SK-MEL-5 (cell line): ENCODE results near the gene IDE. TPM values are rescaled to one million over a fixed set of nuclear protein-coding genes. Genes with fewer than 3 reads are reported as not detected.
"Not testable (repeated sequence)": the region's sequence is repeated elsewhere in the genome, so short reads cannot be mapped to it uniquely, and the experiment has no call there.

Experiments
- DNase-seq: peaks from one replicate; pipeline ENCODE4 v3.0.0-alpha.2; 2016; ENCODE audit warnings: low read depth, low spot score
- in situ Hi-C: cut with HindIII; loops from 2 replicates; pipeline ENCODE4 v1.10.0; 2016; ENCODE audit warnings: low sequenced_read_pairs, high pct_unique_total_duplicates, low pct_unique_long_range_greater_than_20kb
- total RNA-seq: library from RNA; depleted of rRNA; stranded (reverse); fragments of >200 nt; shearing (Covaris generic); gene quantifications from 2 replicates; pipeline ENCODE4 v1.2.3, GENCODE V29; 2014

IDE gene
- total RNA-seq, 1 experiment from 2014 or later: 23.8 TPM

- in situ Hi-C loops: no loop called here
- no peak for DNase-seq
These were observed 122.5 kb downstream of the IDE start for GRCh38 chr10:92451431-92451830.

GRCh38 chr10:92450896-92451295 lies 123.0 kb downstream of the IDE start:
- no peak for DNase-seq
- in situ Hi-C loops: no loop called here

- no peak for DNase-seq
- in situ Hi-C loops: no loop called here
These were observed 133.3 kb downstream of the IDE start for GRCh38 chr10:92440578-92440977.

GRCh38 chr10:92438220-92438619 lies 135.7 kb downstream of the IDE start:
- in situ Hi-C loops: no loop called here

GRCh38 chr10:92436611-92437010 lies 137.3 kb downstream of the IDE start:
- no peak for DNase-seq
- in situ Hi-C loops: no loop called here

More at GRCh38 chr10:92438220-92438619, 135.7 kb downstream of the IDE start:
- DNase-seq: no peak

- peak; percentile 26 for DNase-seq
- in situ Hi-C loops: not testable (repeated sequence)
These were observed 137.8 kb downstream of the IDE start for GRCh38 chr10:92436065-92436464.

- in situ Hi-C loops: no loop called here
- DNase-seq: no peak
These were observed 139.5 kb downstream of the IDE start for GRCh38 chr10:92434385-92434784.

GRCh38 chr10:92432596-92432995 lies 141.3 kb downstream of the IDE start:
- no peak for DNase-seq
- in situ Hi-C loops: no loop called here

- in situ Hi-C loops: no loop called here
- no peak for DNase-seq
These were observed 143.8 kb downstream of the IDE start for GRCh38 chr10:92430103-92430502.

GRCh38 chr10:92421550-92421949 lies 152.3 kb downstream of the IDE start:
- no peak for DNase-seq
- in situ Hi-C loops: no loop called here

- no peak for DNase-seq
- in situ Hi-C loops: no loop called here
These were observed 153.2 kb downstream of the IDE start for GRCh38 chr10:92420546-92421275.

GRCh38 chr10:92419740-92420545 lies 153.9 kb downstream of the IDE start:
- DNase-seq: no peak
- in situ Hi-C loops: no loop called here

- in situ Hi-C loops: no loop called here
These were observed 155.0 kb downstream of the IDE start for GRCh38 chr10:92418891-92419290.

GRCh38 chr10:92418221-92418620 lies 155.7 kb downstream of the IDE start:
- no peak for DNase-seq
- in situ Hi-C loops: no loop called here

More at GRCh38 chr10:92418891-92419290, 155.0 kb downstream of the IDE start:
- DNase-seq: no peak

GRCh38 chr10:92413519-92413918 lies 160.4 kb downstream of the IDE start:
- in situ Hi-C loops: no loop called here

GRCh38 chr10:92413011-92413410 lies 160.9 kb downstream of the IDE start:
- in situ Hi-C loops: no loop called here

More at GRCh38 chr10:92413519-92413918, 160.4 kb downstream of the IDE start:
- no peak for DNase-seq

GRCh38 chr10:92411406-92411805 lies 162.5 kb downstream of the IDE start:
- no peak for DNase-seq
- in situ Hi-C loops: no loop called here

More at GRCh38 chr10:92413011-92413410, 160.9 kb downstream of the IDE start:
- DNase-seq: no peak

GRCh38 chr10:92410501-92410900 lies 163.4 kb downstream of the IDE start:
- DNase-seq: no peak
- in situ Hi-C loops: no loop called here

- no peak for DNase-seq
- in situ Hi-C loops: no loop called here
These were observed 165.9 kb downstream of the IDE start for GRCh38 chr10:92408017-92408361.
